Uterus (tissue), 2 donors: ENCODE measurements around the gene RNF115.
"Not testable (repeated sequence)": the region's sequence is repeated elsewhere in the genome, so short reads cannot be mapped to it uniquely, and the experiment has no call there.

ENCODE experiments used
- POLR2A ChIP-seq, 2 donors: fragments of 450-650 bp; IDR thresholded peaks; one replicate each; pipeline ENCODE4 v1.6.1; 2016; ENCODE audit warnings: antibody characterized with exemption in 2 of 2, mild to moderate bottlenecking in 1 of 2, moderate library complexity in 1 of 2
- TF ChIP-seq, protein P1 (sequence below), 4 experiments: fragments of 200-600 bp in 2 of 4; fragments of 450-650 bp in 2 of 4; sonication (generic) in 2 of 4; IDR thresholded peaks; one replicate each; pipeline ENCODE4 v1.5.1; 2016 to 2019; ENCODE audit warnings: antibody characterized with exemption in 4 of 4, mild to moderate bottlenecking in 2 of 4, moderate library complexity in 1 of 4

- TF ChIP-seq, protein P1, sequence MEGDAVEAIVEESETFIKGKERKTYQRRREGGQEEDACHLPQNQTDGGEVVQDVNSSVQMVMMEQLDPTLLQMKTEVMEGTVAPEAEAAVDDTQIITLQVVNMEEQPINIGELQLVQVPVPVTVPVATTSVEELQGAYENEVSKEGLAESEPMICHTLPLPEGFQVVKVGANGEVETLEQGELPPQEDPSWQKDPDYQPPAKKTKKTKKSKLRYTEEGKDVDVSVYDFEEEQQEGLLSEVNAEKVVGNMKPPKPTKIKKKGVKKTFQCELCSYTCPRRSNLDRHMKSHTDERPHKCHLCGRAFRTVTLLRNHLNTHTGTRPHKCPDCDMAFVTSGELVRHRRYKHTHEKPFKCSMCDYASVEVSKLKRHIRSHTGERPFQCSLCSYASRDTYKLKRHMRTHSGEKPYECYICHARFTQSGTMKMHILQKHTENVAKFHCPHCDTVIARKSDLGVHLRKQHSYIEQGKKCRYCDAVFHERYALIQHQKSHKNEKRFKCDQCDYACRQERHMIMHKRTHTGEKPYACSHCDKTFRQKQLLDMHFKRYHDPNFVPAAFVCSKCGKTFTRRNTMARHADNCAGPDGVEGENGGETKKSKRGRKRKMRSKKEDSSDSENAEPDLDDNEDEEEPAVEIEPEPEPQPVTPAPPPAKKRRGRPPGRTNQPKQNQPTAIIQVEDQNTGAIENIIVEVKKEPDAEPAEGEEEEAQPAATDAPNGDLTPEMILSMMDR (IDR thresholded peaks at IDR 0.05) = not testable (repeated sequence)
- TF ChIP-seq POLR2A (IDR thresholded peaks at IDR 0.05) = not testable (repeated sequence)
Measured at GRCh38 chr1:145718465-145718864, 105.4 kb downstream of the RNF115 start.
